GM18505 (cell line): ENCODE data around the gene BRD7.

Experiments
- ATAC-seq: cut with Tn5 transposase; IDR thresholded peaks from one replicate; pipeline ENCODE4 v1.9.1; 2021; ENCODE audit not compliant: unreplicated experiment
- POLR2A ChIP-seq: IDR thresholded peaks from 4 replicates; pipeline ENCODE4 v1.6.1; 2011; ENCODE audit warnings: borderline replicate concordance; ENCODE audit not compliant: insufficient read depth, insufficient read length; ENCODE audit errors: extremely low read depth

BRD7 gene

DNA sequence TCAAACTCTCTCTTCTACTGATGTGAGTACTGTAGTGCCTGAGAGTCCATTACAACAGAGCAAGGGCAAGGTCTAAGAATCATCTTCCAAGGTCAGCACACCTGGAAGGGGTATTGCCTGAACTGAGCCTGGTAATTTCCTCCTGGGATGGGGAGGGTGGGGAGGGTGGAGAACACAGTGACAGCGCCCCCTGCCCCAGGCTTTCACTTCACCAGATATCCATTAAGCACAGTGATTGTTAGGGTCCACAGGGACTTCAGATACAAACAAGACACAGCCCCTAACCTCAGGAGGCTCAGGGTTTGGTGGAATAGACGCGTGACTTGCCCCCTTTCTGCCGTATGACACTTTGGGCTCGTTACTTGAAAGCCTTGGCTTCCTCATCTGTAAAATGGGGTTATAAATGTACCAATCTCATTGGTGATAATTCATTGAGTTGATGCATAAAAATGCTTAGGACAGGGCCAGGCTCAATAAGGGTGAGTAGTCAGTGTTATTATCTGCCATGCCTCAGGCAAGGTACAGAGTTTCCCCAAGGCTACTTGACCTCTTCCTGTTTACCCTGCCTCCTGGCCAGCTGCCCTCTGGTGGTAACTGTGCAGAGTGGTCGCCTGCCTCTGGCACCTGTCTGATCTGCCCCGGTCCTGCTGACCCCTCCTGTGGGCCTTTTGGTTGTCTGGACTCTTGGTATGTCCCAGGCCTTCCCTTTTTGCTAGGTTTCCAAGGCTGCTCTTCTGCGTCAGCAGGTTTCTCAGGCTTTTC, 13.1 kb upstream of the BRD7 start:
- TF ChIP-seq POLR2A = no peak
- no peak for ATAC-seq

DNA sequence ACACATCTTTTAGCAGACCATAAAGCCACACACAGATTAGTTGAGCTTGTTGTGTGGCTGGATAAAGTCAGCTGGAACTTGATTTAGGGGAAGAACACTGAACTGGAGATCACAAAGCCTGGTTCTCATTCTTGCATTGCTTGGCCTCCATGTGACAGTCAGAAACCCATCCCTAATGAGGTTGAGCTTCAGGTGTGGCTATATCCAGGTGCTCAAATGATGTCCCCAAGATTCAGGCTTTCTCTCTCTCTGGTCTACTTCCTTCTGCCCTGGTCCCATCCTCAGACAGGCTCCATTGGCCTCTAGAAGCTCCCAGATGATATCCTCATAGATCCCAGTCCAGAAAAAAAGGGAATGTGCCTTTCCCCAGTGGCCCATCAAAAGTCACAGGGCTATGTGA, 9.6 kb upstream of the BRD7 start:
- no peak for TF ChIP-seq POLR2A
- ATAC-seq = no peak

DNA sequence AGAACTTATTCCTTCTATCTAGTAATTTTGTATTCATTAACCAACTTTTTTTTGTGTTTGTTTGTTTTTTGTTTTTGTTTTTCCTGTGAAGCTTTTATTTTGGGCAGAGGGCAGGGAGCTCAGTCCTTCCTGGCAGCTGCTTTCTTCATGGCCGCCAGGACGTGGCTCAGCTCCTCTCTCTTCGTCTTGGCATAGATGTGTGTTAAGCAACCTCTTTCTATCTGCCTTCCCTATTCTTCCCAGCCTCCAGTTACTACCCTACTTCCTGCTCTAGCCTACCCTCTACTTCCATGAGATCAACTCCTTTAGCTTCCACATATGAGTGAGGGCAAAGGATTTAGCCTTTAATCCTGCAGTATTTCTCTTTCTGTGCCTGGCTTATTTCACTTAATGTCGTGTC, 8.2 kb upstream of the BRD7 start:
- no peak for TF ChIP-seq POLR2A
- no peak for ATAC-seq

DNA sequence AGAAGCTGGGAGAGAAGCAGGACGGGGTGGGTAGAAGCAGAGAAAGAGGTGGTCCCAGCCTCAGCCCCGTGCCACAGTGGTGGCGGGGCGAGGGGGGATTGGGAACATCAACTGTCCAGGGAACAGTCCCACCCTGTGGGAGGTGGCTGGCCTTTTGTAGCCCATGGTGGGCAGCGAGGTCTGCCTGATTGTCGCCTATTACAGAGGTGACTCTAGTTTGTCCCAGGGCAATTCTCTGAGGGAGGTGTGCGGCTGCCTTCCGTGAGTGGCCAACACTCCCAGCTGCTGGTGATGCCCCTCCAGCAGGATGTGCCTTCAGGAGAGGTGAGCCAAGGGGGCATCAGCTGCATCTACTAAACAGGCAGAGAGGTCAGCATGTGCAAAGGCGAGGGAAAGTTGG, 5.0 kb upstream of the BRD7 start:
- ATAC-seq = no peak

DNA sequence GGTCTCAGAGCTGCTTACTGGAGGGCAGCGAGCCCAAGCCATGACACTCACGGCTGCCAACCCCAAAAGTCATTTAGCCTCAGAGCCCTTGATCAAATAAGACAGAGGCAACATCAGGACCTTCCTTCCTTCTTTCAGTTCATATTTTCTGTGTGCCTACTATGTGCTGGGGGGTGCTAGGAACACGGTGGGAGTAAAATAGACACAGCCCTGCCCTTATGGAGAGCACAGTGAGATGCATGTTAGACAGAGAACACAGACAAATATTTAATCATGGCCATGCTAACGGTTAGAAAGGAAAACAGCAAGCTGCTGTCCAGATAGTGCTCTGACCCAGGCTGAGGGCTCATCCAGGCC, 4.5 kb upstream of the BRD7 start:
- ATAC-seq = no peak
- no peak for TF ChIP-seq POLR2A

More for the DNA sequence above, 5.0 kb upstream of the BRD7 start:
- TF ChIP-seq POLR2A = no peak

DNA sequence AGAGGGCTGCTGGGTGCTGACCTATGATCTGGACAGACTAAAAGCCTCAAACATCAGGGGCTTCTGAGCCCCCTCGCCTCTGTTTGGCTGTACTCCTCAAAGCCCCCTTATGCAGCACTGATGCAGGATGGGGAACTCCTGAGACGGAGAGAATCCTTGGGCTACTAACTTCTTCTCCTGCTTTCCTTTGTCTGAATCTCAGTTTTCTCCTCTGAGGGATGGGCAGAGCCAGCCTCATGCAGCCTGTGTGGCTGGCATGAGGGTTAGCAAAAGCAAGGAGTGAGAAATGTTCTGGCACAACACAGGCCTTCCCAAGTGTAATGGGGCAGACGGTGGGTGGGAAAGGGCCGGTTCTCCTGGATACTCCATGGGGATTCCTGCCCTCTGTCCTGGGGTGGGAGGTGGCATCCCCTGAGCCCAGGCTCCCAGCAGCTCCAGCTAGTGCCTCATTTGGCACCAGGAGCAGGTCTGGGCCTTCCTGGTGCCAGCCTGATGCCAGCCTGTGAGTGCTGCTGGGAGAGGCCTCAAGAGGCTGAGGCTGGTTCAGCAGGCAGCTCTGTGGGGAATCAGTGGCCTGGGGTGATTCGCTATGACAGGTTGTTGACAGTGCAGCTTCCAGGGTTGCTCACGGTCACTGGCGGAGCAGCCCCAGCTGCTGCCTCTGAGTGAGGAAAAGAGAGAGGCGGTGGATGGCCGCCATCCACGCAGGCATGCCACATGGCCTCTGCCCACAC, 4.0 kb upstream of the BRD7 start:
- ATAC-seq = no peak
- no peak for TF ChIP-seq POLR2A

DNA sequence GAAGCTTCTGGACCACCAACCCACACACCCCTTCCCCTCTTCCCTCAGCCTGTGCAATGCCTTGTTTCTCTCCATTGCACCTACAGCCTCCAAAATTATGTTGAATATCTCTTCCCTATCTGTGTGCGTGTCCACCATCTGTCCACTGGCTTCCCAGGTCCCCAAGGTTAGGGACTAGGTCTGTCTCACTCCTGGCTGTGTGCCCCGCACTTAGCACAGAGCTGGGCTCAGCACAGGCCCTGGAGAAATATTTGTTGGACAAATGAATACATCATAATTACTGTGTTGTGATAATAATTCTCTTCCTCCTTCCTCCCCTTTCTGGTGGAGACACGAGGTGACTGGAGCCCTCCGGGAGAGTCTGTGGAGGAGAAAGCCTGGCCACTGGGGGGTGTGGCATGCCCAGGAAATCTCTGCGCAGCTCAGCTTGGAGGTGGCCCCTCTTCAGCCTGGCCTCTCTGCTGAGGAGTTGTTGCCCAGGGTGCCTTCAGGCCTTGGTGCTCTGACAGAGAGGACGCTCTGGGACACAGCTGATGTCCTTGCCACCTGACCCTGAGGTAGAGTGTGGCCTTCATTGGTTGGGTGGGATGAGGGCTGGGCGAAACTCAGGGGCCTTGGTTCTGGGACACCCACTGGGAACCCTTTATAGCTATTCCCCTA, 3.3 kb upstream of the BRD7 start:
- ATAC-seq = no peak
- TF ChIP-seq POLR2A = no peak

DNA sequence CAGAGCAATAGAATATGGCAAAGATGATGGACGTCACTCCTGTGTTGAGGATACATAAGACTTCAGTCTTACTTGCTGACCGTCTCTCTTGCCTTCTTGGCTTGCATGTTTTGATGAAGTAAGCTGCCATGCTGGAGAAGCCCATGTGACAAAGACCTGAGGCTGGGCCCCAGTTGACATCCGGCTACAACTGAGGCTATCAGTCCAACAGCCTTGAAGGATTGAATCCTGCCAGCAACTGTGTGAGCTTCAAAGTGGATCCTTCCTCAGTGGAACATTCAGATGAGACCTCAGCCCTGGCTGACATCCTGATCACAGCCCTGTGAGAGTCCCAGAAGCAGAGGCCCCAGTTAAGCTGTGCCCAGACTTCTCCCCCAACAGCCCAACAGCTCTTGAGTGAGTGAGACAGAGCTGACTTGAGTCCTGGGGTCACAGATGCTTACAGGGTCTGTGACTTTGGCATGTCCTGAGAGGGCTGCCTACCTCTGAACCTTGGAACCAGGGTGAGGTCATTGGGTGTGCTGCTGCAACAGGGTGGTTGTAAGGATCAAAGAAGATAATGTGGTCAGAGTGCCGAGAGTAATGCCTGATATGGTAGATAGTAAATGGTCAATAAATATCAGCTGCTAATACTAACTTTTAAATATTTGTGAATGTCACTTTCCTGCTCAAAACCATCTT, 2.4 kb upstream of the BRD7 start:
- no peak for TF ChIP-seq POLR2A
- no peak for ATAC-seq

DNA sequence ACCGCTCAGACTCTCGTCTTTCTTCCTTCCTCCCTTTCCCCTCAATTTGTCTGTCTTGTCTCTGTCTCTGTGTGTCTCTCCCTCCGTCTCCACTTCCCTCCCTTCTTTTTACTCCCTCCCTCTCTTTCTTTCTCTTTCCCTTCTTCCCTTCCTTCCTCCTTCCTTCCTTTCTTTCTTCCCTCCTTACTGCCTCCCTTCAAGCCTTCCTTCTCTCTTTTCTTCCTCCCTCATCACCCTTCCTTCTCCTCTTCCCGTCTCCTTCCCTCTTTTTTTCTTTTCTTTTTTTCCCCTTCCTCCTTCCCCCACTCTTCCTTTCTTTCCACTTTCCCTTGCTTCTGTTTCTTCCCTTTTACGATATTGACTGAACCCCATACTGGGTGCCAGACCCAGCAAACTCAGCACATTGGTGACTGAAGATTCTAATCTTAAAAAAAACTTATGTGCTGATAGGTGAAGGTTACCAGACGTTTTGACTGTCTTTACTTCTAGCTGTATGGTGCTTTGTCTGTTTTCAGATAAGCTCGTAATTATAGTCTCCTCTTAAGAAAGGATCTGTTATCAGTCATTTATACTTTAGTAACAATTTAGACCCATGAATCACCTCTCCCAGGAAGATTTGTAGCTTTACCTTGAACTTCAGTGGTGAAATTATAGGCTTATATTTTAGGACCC, 481 bp upstream of the BRD7 start:
- no peak for ATAC-seq

DNA sequence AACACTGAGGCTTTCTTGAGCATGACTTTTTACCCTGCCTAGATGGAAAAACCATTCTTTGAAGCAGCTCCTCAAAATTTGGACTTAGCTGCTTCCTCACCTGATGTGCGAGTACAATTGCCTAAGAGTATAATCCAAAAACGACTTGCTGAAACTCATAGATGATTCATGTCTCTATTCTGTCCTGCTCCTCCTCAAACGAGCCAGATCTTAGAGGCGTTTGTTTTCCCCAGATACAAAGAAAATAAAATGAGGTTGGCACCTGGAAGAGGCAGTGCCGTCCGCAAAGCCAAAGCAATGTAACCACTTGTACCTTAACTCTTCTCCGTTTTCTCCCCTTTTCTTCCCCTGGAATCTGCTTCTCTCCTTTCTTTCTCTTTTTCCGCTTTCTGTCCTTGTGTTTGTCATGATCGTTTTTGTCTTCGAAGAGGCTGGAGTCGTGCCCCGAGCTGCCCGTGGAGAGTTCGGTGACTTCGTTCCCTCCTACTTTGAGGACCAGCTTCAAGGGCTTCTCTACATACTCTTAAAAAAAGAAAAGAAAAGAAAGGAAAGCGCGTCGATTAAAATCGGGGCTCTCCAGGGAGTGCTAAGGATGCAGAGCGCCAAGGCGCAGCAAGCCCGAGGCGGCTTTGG, 895 bp downstream of the BRD7 start:
- no peak for TF ChIP-seq POLR2A
- no peak for ATAC-seq

More for the DNA sequence above, 481 bp upstream of the BRD7 start:
- no peak for TF ChIP-seq POLR2A

DNA sequence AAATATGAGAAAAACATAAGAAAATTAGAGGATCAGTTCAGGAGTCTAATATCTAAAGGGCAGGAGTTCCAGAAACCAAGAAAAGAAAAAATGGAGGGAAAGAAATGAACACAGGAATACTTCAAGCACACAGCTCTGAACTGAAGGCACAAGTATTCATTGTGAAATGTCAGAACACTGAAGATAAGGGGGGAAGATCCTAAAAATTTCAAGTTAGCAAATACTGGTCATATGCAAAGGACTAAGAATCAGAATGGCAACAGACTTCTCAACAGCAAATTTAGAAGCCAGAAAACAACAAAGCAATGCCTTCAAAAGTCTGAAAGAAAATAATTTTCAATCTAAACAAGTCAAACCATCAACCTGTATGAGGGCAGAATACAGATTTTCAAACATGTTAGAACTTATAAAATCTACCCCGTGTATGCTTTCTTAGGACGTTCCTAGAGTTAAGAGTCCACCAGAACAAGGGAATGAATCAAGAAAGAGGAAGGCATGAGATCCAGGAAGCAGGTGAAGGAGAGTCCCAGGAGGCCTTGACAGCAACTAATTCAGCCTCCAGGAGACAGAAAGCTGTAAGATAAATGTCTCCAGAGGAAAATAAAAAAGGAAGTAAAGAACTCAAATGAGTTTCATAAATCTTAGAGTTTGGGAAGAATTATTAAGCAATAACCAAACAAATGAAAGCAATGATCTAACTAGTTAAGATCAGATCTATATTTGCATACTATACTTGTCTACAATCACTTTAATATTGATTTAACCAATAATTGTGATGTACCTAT, 2.8 kb downstream of the BRD7 start:
- no peak for TF ChIP-seq POLR2A
- no peak for ATAC-seq

DNA sequence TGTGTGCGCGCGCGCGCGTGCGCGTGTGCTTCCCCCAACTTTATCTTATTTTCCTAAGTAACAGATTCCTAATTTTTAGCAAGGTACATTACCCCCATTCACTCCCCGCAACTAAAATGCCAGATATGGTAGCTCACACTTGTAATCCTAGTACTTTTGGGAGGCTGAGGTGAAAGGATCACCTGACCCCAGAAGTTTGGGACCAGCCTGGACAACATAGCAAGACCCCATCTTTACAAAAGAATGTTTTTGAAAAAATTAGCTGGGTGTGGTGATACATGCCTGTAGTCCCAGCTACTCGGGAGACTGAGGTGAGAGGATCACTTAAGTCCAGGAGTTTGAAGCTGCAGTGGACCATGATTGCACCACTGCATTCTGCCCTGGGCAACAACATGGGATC, 5.1 kb downstream of the BRD7 start:
- no peak for TF ChIP-seq POLR2A
- no peak for ATAC-seq
